K562 (cell line): ENCODE data around the gene ATP6V0A4. TPM values are rescaled to one million over a fixed set of nuclear protein-coding genes. Genes with fewer than 3 reads are reported as not detected.

ENCODE experiments used
- ATAC-seq: fragments of 200-7000 bp; cut with Tn5 transposase; 3 replicates; pipeline ENCODE4 v1.9.1; 2020; ENCODE audit warnings: moderate library complexity
- BruUV-seq: library from RNA; stranded (reverse); fragments of 400-500 nt; replicated peaks from 2 replicates; lab custom pipeline; 2021; lab: Mats Ljungman, UMichigan
- CTCF ChIA-PET: fragments of 300-600 bp; formaldehyde crosslinking; extraction: SDS; loops from one replicate; lab custom pipeline; 2021; ENCODE audit warnings: low intra/inter-chr PET ratio; lab: Yijun Ruan, JAX
- POLR2A ChIA-PET: fragments of 300-600, 350-650 bp; sonication (Branson Sonifier 250); formaldehyde crosslinking; extraction: SDS; loops from one replicate; lab custom pipeline; 2021; ENCODE audit warnings: antibody characterized with exemption, inconsistent platforms; lab: Yijun Ruan, JAX
- DNase-seq, 4 experiments: peaks; one replicate each; pipeline versions ENCODE4 v3.0.0 to v3.0.0-alpha.2; 2011 to 2018; ENCODE audit warnings: low spot score in 3 of 4, mixed read lengths in 3 of 4; ENCODE audit errors: extremely low read depth in 1 of 4
- FAIRE-seq: peaks from 2 replicates; lab custom pipeline; 2011; peaks lifted over from hg19 to GRCh38; lab: Jason Lieb, UNC
- H2AFZ ChIP-seq: 2 replicates; pipeline ENCODE4 v1.6.0; 2011; ENCODE audit warnings: low read depth, low read length, control low read depth, inconsistent platforms
- H3K27ac ChIP-seq: fragments of 200-600 bp; 3 replicates; pipeline ENCODE4 v1.8.0; 2011; ENCODE audit warnings: low read depth, mild to moderate bottlenecking, control low read depth, inconsistent platforms, low read length, moderate library complexity, mixed read lengths; ENCODE audit errors: extremely low read depth
- H3K27me3 ChIP-seq, 2 experiments: fragments of 300-600 bp in 1 of 2; 2 replicates in 1 of 2; 3 replicates in 1 of 2; pipeline versions ENCODE4 v1.6.0 to v1.8.0; 2011; ENCODE audit warnings: inconsistent platforms in 2 of 2, low read length in 2 of 2, mild to moderate bottlenecking in 1 of 2, mixed read lengths in 1 of 2, moderate library complexity in 1 of 2; ENCODE audit not compliant: control insufficient read depth in 2 of 2, insufficient read depth in 2 of 2
- H3K36me3 ChIP-seq: fragments of 300-600 bp; 3 replicates; pipeline ENCODE4 v1.8.0; 2011; ENCODE audit warnings: mild to moderate bottlenecking, low read length, inconsistent platforms; ENCODE audit not compliant: control insufficient read depth, insufficient read depth
- H3K4me1 ChIP-seq, 2 experiments: fragments of 200-600 bp in 1 of 2; replicated peaks in 1 of 2; 2 replicates in 1 of 2; 3 replicates in 1 of 2; pipeline versions ENCODE4 v1.5.1 to v1.8.0; 2011; ENCODE audit warnings: inconsistent platforms in 2 of 2, low read length in 2 of 2, mild to moderate bottlenecking in 1 of 2, mixed read lengths in 1 of 2, moderate library complexity in 1 of 2; ENCODE audit not compliant: control insufficient read depth in 2 of 2, insufficient read depth in 2 of 2
- H3K4me2 ChIP-seq: 2 replicates; pipeline ENCODE4 v1.6.1; 2011; ENCODE audit warnings: low read length, control low read depth, inconsistent platforms, mixed read lengths; ENCODE audit not compliant: insufficient read depth
- H3K4me3 ChIP-seq: fragments of 200-600 bp; sonication (generic), shearing (Covaris generic); 2 replicates; pipeline ENCODE4 v1.5.1; 2016; ENCODE audit warnings: control low read depth, inconsistent platforms
- H3K79me2 ChIP-seq: fragments of 200-600 bp; 3 replicates; pipeline ENCODE4 v1.8.0; 2011; ENCODE audit warnings: low read length, inconsistent platforms; ENCODE audit not compliant: control insufficient read depth, insufficient read depth
- H3K9ac ChIP-seq, 2 experiments: 2 replicates each; pipeline versions ENCODE4 v1.6.0 to v1.6.1; 2011; ENCODE audit warnings: low read depth in 2 of 2, low read length in 2 of 2, control low read depth in 1 of 2, inconsistent platforms in 1 of 2, mild to moderate bottlenecking in 1 of 2, mixed read lengths in 1 of 2; ENCODE audit not compliant: insufficient read depth in 1 of 2
- H3K9me1 ChIP-seq: one replicate; pipeline ENCODE4 v1.6.0; 2011; ENCODE audit warnings: inconsistent platforms, mild to moderate bottlenecking, low read length, moderate library complexity; ENCODE audit not compliant: control insufficient read depth, insufficient read depth
- H3K9me3 ChIP-seq: replicated peaks from 2 replicates; pipeline ENCODE4 v1.5.1; 2011; ENCODE audit warnings: low read depth, low read length, inconsistent platforms; ENCODE audit not compliant: control insufficient read depth, insufficient read depth
- H4K20me1 ChIP-seq: replicated peaks from 2 replicates; pipeline ENCODE4 v1.6.1; 2011; ENCODE audit warnings: low read length, inconsistent platforms, mixed read lengths; ENCODE audit not compliant: control insufficient read depth, insufficient read depth
- DACH1 ChIP-seq: fragments of 450-650 bp; IDR thresholded peaks from 2 replicates; pipeline ENCODE4 v1.6.1; 2018; ENCODE audit not compliant: partially characterized antibody
- ESRRA ChIP-seq: fragments of 450-650 bp; IDR thresholded peaks from 2 replicates; pipeline ENCODE4 v1.6.1; 2014; ENCODE audit warnings: low read depth, mild to moderate bottlenecking, moderate library complexity, borderline replicate concordance
- TARDBP ChIP-seq: fragments of 450-650 bp; IDR thresholded peaks from 2 replicates; pipeline ENCODE4 v1.6.1; 2016
- ZC3H11A ChIP-seq: IDR thresholded peaks from 2 replicates; pipeline ENCODE4 v1.6.1; 2012; ENCODE audit warnings: low read depth, low read length, improper control_type of control experiment
- WGBS: fragments of 100-300 bp; shearing (Covaris generic); methylation state at CpG from one replicate; pipeline ENCODE4 v1.1.6; 2016; ENCODE audit warnings: low coverage, mixed read lengths; ENCODE audit not compliant: insufficient coverage; ENCODE audit errors: missing lambda C conversion rate; 5-methylcytosine and 5-hydroxymethylcytosine counted together
- in situ Hi-C: fragments of 300-500 bp; cut with MboI; formaldehyde crosslinking; loops from 4 replicates; pipeline ENCODE4 v1.15.0; 2018; ENCODE audit warnings: inconsistent platforms, mixed read lengths
- intact Hi-C: fragments of 100-400 bp; cut with micrococcal nuclease; formaldehyde crosslinking; loops from 2 replicates; pipeline ENCODE4 v1.14.2; 2022
- polyA plus RNA-seq, 8 experiments: library from polyadenylated mRNA; depleted of rRNA in 4 of 8; stranded (reverse) in 5 of 8; unstranded in 3 of 8; fragments of >200 nt; fragmentation: Nextera tagmentation in 2 of 8; fragmentation: Illumina TruSeq in 1 of 8; extraction: Ambion mirVana in 2 of 8; extraction: Trizol in 1 of 8; gene quantifications; 2 replicates each; pipeline versions ENCODE4 v1.2.1 to v1.2.3, GENCODE V29; 2011 to 2014; ENCODE audit warnings: inconsistent platforms in 1 of 8, missing spikeins in 1 of 8
- total RNA-seq, 7 experiments: library from RNA; depleted of rRNA in 6 of 7; stranded (reverse); fragments of >200 nt in 6 of 7; fragmentation: Illumina TruSeq in 2 of 7; extraction: Trizol in 2 of 7; gene quantifications; 2 replicates each; pipeline versions ENCODE4 v1.2.1 to v1.2.3, GENCODE V29; 2011 to 2021; ENCODE audit warnings: low replicate concordance in 1 of 7

The ATP6V0A4 gene
- total and polyA plus RNA-seq, 9 of the 15 experiments (the other 6 are each of a cell fraction or from before 2014, with no cell fraction given) = 0.03 TPM; not detected in 8

GRCh38 chr7:138781004-138781403 lies 17.0 kb downstream of the ATP6V0A4 start (continued):
- TF ChIP-seq DACH1 (no peak), TARDBP (no peak)

GRCh38 chr7:138776166-138776833 lies 21.7 kb downstream of the ATP6V0A4 start:
- BruUV-seq = no TSS peak
- H3K27ac ChIP-seq = no peak overlapping the region
- H3K79me2 ChIP-seq = no peaks in the 10 kb centered on the region
- no peak overlapping the region for H3K9ac ChIP-seq
- CTCF ChIA-PET = no interaction called here
- WGBS = under 1% methylated on average over 10 of the region's 10 CpGs
- DNase-seq (no peak), ATAC-seq (no peak; the same call in 2 of the 3 replicates), FAIRE-seq (no peak)
- POLR2A ChIA-PET = interaction anchor here (0.6 to 1.2 kb wide), 3 partner anchors 9 to 15 kb away, joined by 3 to 4 read pairs (median 3); no protein-coding TSS in a partner anchor
- no peaks in the 10 kb centered on the region for H3K9me3 ChIP-seq
- H3K27me3 ChIP-seq = peaks cover 12 to 38% of the 10 kb centered on the region in 2 experiments; a peak in 4 of 5 replicates
- H3K4me3 ChIP-seq = no peak overlapping the region
- H2AFZ ChIP-seq = no peak overlapping the region
- H3K4me2 ChIP-seq = no peak overlapping the region
- no peaks in the 10 kb centered on the region for H3K36me3 ChIP-seq
- no peaks in the 10 kb centered on the region for H4K20me1 ChIP-seq
- intact Hi-C loops (no loop called here), in situ Hi-C loops (no loop called here)
- H3K4me1 ChIP-seq = no peaks in the 10 kb centered on the region; a peak in 1 of 5 replicates
- peak; percentile 74 for TF ChIP-seq ESRRA
- TF ChIP-seq ZC3H11A = no peak
- no peaks in the 10 kb centered on the region for H3K9me1 ChIP-seq
